NCI-H2107 (cell line): ENCODE measurements around the gene NDUFAF5.
"Not testable (repeated sequence)": the region's sequence is repeated elsewhere in the genome, so short reads cannot be mapped to it uniquely, and the experiment has no call there.

Source experiments
- DNase-seq: peaks from one replicate; lab custom pipeline; 2025; lab: John Stamatoyannopoulos, UW

Gene NDUFAF5, protein sequence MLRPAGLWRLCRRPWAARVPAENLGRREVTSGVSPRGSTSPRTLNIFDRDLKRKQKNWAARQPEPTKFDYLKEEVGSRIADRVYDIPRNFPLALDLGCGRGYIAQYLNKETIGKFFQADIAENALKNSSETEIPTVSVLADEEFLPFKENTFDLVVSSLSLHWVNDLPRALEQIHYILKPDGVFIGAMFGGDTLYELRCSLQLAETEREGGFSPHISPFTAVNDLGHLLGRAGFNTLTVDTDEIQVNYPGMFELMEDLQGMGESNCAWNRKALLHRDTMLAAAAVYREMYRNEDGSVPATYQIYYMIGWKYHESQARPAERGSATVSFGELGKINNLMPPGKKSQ

GRCh38 chr20:13784893-13785715 is at the start of gene NDUFAF5, which contains the start of gene ESF1:
NDUFAF5 (plus strand) TSS chr20:13785028; CDS start chr20:13785069, 41 bp downstream.
ESF1 (minus strand) TSS chr20:13784919; CDS start chr20:13783140, 1,779 bp downstream.
- peak; percentile 62 for DNase-seq

DNA sequence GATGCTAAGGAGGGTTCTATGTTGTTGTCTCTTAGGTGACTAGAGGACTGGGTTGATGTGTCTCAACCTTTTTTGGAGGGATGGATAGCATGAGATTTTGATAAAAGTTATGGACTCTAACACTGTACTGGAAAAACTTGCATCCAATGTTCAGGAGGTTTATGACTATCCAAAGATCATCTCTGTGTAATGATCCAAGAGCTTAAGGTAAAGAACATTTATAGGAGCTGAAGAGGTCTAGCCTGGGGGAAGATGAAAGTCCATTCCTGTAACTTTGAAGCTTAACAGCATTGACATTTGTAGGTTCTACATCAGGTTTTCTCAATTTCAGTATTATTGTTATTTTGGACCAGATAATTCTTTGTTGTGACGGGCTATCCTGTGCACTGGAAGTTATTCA is 49.0 kb upstream of the NDUFAF5 start:
- DNase-seq = no peak

GRCh38 chr20:13736436-13737191 is 48.2 kb upstream of the NDUFAF5 start:
- DNase-seq = no peak

- not testable (repeated sequence) for DNase-seq
Observed at GRCh38 chr20:13738187-13738586, 46.6 kb upstream of the NDUFAF5 start.

GRCh38 chr20:13739731-13740649 is 44.8 kb upstream of the NDUFAF5 start:
- no peak for DNase-seq

DNA sequence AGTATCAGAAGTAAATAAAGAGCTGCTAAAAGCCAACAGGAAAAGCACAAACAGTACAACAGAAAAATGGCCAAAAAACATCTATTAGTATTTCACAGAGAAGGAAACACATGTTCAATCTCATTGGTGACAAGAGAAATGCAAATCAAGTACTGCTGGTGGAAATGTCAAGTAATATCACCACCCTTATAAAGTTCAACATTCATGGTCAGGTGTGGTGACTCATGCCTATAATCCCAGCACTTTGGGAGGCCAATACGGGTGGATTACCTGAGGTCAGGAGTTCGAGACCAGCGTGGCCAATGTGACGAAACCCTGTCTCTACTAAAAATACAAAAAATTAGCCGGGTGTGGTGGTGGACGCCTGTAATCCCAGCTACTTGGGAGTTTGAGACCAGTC is 42.9 kb upstream of the NDUFAF5 start:
- DNase-seq = no peak

DNA sequence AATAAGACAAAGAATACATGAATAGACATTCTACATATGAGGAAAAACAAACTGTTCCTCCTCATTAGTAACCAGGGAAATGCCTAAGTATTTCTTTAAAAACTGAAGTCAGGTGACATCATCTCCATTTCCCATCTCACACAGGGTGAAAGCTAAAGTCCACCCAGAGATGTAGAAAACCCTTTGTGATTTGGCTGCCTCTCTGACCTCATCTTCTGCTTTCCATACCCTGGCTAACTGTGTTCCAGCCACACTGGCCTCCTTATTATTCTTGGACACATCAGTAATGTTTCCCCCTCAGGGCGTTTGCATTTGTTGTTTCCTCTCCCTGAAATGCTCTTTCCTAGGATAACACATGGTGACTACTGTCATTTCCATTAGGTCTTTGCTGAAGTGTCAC is 40.5 kb upstream of the NDUFAF5 start:
- no peak for DNase-seq

DNA sequence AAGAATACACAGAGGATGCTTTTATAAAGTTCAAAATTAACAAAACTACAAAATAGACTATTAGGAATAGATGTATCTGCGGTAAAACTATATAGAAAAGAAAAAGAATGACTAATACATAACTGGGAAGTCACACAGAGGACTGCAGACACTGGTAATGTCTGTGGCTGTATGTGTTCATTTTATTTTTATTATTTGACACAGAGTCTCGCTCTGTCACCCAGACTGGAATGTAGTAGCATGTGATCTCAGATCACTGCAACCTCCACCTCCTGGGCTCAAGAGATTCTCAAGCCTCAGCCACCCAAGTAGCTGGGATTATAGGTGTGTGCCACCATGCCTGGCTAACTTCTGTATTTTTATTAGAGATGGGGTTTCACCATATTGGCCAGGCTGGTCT is 39.0 kb upstream of the NDUFAF5 start:
- DNase-seq = no peak

DNA sequence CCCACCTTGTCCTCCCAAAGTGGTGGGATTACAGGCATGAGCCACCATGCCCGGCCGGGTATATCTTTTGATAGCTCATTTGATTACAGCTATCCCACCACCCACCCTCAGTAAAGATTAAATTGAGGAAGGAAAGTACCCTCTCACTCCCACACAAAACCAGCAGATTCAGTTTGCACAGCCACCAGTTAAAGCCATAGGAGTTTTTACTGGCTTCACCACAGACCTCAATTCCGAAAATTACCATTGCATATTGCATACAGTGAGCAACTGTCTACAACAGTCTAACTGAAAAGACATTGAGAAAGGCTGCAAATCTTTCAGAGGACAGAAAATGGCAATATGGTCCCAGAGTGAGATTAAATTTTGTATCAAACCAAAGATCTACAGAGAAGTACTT is 35.0 kb upstream of the NDUFAF5 start:
- DNase-seq = no peak

DNA sequence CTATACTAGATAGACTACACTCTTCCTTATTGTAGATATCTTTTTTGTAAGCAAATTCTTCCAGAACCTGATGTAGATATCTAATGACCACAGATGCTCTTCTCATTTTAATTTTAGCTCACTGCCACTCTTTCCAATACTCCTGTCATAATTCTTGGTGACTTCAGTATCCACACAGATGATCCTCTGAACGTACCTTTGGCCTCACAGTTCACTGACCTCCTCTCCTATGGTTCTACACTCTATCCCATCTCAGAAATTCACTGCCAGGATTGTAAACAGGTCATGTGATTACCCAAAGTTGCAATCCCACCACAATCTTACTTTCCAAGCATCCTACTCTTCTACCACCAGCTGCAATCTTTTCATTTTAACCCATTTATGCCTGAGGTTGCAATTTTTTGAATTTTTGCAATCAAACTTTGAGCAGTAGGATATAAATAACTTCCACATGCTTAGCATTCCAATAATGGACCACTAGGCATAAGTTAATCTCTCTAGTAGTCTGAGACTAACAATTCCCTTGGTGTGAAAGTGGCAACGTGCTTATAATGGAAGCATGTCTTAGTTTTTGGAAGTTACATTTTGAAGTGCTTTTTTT is 31.3 kb upstream of the NDUFAF5 start:
- no peak for DNase-seq

- no peak for DNase-seq
Observed at GRCh38 chr20:13755809-13756208, 29.0 kb upstream of the NDUFAF5 start.

DNA sequence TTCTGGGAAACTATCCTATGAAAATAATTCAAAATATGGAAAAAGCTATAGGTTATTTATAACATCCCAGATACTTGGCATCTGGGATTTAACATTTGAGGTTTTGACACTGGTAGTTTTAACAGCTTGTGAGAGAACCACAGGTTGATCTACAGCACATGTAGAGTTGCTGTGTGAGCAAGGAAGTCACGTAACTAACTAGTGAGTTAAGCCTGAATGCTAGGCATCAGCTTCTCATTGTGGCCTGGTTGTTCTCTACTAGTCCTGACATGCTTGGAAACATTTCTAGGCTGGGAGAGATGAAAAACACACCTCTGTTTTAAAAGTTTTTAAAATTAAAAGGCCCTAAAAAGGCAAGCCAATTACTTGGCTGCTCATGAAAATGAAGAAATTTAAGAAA is 28.3 kb upstream of the NDUFAF5 start:
- no peak for DNase-seq

DNA sequence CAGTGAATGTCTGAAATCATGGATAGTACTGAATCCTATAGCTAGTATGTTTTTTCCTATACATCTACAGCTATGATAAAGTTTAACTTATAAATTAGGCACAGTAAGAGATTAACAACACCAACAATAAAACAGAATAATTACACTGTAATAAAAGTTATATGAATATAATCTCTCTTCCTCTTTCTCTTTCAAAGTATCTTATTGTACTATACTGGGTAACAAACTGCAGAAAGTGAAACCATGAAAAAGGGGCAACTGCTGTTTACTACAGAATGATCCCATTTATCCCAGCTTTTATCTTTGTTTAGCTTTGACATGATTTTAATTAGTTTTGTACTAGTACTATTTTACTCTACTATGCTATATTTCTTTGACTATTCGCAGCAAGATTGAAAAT is 25.9 kb upstream of the NDUFAF5 start:
- DNase-seq = no peak

GRCh38 chr20:13760451-13760946 is 24.3 kb upstream of the NDUFAF5 start:
- not testable (repeated sequence) for DNase-seq

DNA sequence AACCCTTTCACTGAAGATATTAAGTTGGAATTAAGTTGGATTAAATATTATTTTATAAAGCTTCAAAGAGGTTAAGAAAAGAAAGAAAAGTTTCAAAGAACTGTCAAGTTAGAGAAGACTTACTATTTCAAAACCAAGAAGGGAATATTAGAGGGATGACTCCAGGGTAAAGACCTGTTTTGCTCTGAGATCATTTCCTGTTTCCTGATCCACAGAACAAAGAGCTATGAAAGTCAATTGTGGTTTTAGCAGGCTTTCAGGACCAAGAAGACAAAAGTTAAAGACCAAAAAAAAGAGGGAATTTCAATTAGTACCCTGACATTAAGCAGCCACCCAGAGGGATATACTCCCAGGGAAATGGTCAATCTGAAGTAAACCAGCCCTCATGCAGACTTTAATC is 19.5 kb upstream of the NDUFAF5 start:
- DNase-seq = no peak

DNA sequence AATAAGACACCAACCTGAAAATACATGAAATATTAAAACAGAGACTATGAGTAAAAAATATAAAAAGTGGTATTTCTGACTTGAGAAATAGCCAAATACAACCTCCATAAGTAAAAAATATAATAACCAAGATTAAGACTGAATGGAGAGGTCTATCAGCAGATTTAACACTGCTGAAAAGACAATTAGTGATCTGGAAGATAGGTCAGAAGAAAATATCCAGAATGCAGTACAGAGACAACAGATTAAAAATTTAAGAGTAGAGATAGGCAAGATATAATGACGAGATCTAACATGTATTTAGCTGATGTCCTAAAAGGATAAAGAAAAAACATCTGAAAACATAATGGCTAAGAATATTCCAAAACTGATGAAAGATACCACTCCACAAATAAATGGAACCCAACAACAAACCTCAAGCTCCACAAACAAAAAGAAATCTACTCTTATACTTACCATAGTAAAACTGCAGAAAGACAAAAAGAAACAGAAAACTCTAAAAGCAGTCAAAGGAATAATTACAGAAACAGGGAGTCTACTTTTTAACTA is 18.9 kb upstream of the NDUFAF5 start:
- DNase-seq = no peak

DNA sequence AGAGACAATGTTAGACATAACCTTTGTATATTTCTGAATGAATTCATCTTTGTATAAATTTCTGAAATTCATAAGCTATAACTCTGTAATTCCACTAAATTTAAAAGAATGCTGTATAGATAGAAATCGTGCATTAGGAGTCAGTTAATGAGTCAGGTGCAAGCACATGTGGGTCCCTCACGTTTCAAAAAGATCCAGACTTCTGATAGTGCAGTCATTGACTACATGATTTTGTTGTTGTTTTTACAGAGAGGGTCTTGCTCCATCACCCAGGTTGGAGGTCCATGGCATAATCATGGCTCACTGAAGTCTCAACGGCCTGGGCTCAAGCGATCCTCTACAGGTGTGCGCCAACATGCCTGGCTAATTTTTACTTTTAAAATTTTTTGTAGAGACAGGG is 14.7 kb upstream of the NDUFAF5 start:
- no peak for DNase-seq

GRCh38 chr20:13771853-13772453 is 12.9 kb upstream of the NDUFAF5 start:
- DNase-seq = no peak

GRCh38 chr20:13772529-13772928 is 12.3 kb upstream of the NDUFAF5 start:
- no peak for DNase-seq

DNA sequence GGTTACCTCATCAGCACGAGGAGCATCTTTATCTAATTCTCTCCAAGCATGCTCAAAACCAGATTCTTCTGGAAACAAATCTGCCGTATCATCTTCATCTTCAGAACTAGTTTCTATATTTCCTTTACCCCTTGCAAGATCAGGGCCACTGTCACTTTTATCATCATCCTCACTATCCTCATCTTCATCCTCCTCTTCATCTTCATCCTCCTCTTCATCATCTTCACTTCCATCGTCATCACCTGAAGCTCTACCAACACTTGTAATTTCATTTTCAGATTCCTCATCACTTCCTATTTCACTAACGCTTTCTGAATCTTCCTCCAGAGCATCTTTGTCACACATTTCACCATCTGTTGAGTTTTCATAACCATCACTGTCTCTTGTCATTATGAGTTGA is 9.0 kb upstream of the NDUFAF5 start:
- DNase-seq = no peak
